Measurements from ENCODE around the gene UNC5A. TPM values are rescaled to one million over a fixed set of nuclear protein-coding genes. Genes with fewer than 3 reads are reported as not detected.

The UNC5A gene
- total RNA-seq, 3 donors from 2014 or later = 0.07 to 0.16 TPM; not detected in 1

DNA sequence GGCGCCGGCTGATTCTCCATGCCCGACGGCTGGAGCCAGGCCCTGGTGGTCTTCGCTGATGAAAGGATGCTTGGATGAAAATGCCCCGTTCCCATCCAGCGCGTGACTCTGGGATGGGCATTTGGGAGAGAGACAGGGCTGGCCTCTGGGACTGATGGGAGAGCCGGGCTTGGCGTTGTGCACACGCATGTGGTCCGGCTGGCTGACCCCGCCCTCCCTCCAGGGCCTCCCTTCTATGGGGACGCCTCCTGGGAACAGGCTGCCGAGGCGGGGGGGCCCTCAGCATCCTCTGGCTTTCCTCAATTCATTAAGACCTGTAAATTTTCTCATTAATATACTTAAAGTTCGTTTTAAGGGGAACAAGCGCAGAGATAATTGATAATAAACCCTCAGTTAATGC, 36.8 kb downstream of the UNC5A start:
- H3K9me3 ChIP-seq = no peaks in the 10 kb centered on the region
- DNase-seq (no peak), ATAC-seq (no peak)
- intact Hi-C loops (cut with DNase I, micrococcal nuclease) = no loop called here
- TF ChIP-seq, protein P1, sequence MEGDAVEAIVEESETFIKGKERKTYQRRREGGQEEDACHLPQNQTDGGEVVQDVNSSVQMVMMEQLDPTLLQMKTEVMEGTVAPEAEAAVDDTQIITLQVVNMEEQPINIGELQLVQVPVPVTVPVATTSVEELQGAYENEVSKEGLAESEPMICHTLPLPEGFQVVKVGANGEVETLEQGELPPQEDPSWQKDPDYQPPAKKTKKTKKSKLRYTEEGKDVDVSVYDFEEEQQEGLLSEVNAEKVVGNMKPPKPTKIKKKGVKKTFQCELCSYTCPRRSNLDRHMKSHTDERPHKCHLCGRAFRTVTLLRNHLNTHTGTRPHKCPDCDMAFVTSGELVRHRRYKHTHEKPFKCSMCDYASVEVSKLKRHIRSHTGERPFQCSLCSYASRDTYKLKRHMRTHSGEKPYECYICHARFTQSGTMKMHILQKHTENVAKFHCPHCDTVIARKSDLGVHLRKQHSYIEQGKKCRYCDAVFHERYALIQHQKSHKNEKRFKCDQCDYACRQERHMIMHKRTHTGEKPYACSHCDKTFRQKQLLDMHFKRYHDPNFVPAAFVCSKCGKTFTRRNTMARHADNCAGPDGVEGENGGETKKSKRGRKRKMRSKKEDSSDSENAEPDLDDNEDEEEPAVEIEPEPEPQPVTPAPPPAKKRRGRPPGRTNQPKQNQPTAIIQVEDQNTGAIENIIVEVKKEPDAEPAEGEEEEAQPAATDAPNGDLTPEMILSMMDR (IDR thresholded peaks at IDR 0.05) = no peak
- no peaks in the 10 kb centered on the region for H3K36me3 ChIP-seq (ENCODE audit: low read depth)
- no peak overlapping the region for H3K4me3 ChIP-seq
- no peaks in the 10 kb centered on the region for H3K4me1 ChIP-seq (ENCODE audit: low read depth)

- TF ChIP-seq, protein P1 (IDR thresholded peaks at IDR 0.05) = no peak
- Histone ChIP-seq H3K9me3 (no peaks in the 10 kb centered on the region), H3K4me1 (ENCODE audit: low read depth) (no peaks in the 10 kb centered on the region), H3K4me3 (no peak overlapping the region), H3K36me3 (ENCODE audit: low read depth) (no peaks in the 10 kb centered on the region)
- intact Hi-C loops (cut with DNase I, micrococcal nuclease) = no loop called here
- DNase-seq = no peak
- no peak for ATAC-seq
These were observed 37.4 kb downstream of the UNC5A start for GRCh38 chr5:176847726-176848290.

DNA sequence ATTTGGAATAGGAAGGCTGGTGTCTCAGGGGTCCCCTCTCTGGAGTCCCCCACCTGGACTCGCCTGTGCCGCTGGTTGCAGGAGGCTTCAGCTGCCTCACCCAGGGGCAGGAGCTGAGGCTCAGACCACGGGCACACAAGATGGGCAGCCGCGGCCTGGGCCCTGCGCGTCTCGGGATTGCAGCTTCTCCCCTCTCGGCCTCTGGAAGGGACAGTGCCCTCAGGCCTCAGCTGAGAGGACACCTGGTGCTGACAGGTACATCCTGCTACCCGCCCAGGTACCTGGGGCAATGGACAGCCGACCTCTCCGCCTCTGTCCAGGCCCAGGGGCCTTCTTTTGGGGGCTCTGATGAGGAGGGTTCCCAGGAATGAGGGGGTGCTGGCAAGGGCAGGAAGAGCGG, 38.3 kb downstream of the UNC5A start:
- Histone ChIP-seq H3K9me3 (no peaks in the 10 kb centered on the region), H3K4me3 (no peak overlapping the region), H3K4me1 (ENCODE audit: low read depth) (no peaks in the 10 kb centered on the region), H3K36me3 (ENCODE audit: low read depth) (no peaks in the 10 kb centered on the region)
- intact Hi-C loops (cut with DNase I, micrococcal nuclease) = no loop called here
- ATAC-seq (no peak), DNase-seq (no peak)
- TF ChIP-seq, protein P1 (IDR thresholded peaks at IDR 0.05) = no peak

DNA sequence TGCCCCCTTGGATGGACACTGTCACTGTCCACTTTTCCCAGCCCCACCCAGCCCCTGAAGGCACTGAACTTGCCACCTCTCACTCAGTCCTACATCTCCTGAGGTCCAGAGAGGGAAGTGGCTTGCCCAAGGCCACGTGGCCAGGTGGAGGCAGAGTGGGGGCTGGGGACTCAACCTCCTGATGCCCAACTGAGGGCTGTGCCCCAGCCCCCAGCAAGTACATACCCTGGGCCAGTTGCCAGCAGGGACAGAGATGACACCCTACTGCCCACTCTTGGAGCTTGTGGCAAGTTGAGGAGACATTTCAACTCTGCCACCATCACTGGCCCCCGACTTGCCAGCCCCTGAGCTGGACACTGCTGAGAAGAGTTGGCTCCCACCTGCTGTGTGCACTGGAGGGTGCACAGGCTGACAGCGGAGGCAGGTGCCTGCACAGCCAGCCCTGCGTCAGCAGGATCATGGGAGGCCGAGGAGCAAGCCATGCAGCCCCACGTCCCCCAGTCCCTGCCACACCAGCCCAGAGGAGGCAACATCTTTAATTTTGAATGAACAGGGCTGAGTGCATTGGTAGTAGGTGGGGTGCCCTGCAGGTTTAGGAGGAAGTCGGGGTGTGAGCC, 39.4 kb downstream of the UNC5A start:
- TF ChIP-seq, protein P1 (IDR thresholded peaks at IDR 0.05) = no peak
- no peaks in the 10 kb centered on the region for H3K9me3 ChIP-seq
- no peak for DNase-seq
- H3K4me3 ChIP-seq = no peak overlapping the region
- no peak for ATAC-seq
- H3K36me3 ChIP-seq (ENCODE audit: low read depth) = no peaks in the 10 kb centered on the region
- intact Hi-C loops (cut with DNase I, micrococcal nuclease) = no loop called here
- no peaks in the 10 kb centered on the region for H3K4me1 ChIP-seq (ENCODE audit: low read depth)

DNA sequence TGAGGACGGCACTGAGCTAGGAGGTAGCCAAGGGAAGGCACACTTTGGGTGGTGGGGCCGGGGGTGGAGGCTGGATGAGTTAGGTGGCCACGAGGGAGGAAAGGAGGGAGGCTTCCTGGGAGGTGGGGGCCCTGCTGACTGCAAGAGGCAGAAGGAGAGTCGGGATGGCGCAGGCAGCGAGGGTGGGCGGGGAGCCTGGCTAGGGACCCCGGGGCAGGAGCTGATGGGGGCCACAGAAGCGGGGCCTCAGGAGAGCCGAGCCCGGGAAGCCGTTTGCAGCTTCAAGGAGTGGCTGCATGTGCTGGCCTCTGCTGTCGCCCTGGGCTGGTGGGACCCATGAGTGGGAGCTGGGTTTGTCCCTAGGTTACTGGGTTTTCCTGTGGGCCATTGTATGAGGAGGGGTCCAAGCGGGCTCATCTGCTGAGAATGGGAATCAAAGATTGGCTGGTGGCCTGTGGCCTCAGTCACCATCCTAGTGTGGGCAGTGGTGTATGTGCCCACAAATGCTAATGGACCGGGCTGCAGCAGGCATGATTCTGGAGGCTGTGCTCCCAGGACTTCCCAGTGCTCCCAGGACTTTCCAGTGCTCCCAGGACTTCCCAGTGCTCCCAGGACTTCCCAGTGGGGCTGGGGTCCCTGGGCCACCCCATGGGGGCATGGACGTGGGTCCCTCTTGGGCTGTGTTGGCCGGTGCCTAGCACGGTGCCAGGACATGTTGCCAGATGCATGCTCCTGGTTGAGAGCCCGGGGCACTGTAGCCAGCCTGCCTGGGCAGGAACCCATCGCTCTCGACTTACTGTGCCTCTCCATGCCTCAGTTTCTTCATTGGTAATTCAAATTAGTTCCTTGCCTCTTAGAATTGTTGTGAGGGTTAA, 40.2 kb downstream of the UNC5A start:
- DNase-seq (no peak), ATAC-seq (no peak)
- TF ChIP-seq, protein P1 (IDR thresholded peaks at IDR 0.05) = no peak
- H3K9me3 ChIP-seq = no peaks in the 10 kb centered on the region
- no peaks in the 10 kb centered on the region for H3K4me1 ChIP-seq (ENCODE audit: low read depth)
- intact Hi-C loops (cut with DNase I, micrococcal nuclease) = no loop called here
- no peak overlapping the region for H3K4me3 ChIP-seq
- H3K36me3 ChIP-seq (ENCODE audit: low read depth) = no peaks in the 10 kb centered on the region
